H1 (cell line): ENCODE data around the gene LEMD1. TPM values are rescaled to one million over a fixed set of nuclear protein-coding genes. Genes with fewer than 3 reads are reported as not detected.
A peak's percentile ranks its signal among the peaks of the same experiment; 100 is the strongest.

ENCODE experiments used
- CTCF ChIA-PET: fragments of 300-600 bp; sonication (Branson Sonifier 250); formaldehyde crosslinking; loops from one replicate; lab custom pipeline; 2021; ENCODE audit not compliant: partially characterized antibody; lab: Charles Lee
- POLR2A ChIA-PET: fragments of 300-600 bp; sonication (Branson Sonifier 250); formaldehyde crosslinking; loops from one replicate; lab custom pipeline; 2021; ENCODE audit warnings: inconsistent platforms; ENCODE audit not compliant: partially characterized antibody; lab: Charles Lee
- DNase-seq, 2 experiments: peaks; one replicate each; pipeline versions ENCODE4 v3.0.0 to v3.0.0-alpha.2; 2010 to 2022; ENCODE audit warnings: low spot score in 2 of 2, low read depth in 1 of 2, mixed read lengths in 1 of 2
- FAIRE-seq: peaks from 2 replicates; lab custom pipeline; 2011; peaks lifted over from hg19 to GRCh38; lab: Jason Lieb, UNC
- H2AFZ ChIP-seq: 2 replicates; pipeline ENCODE4 v1.8.1; 2012; ENCODE audit warnings: low read length, inconsistent platforms
- H2AK5ac ChIP-seq: 2 replicates; pipeline ENCODE4 v1.6.1; 2013; ENCODE audit warnings: low read depth, low read length
- H2BK120ac ChIP-seq: replicated peaks from 2 replicates; pipeline ENCODE3; 2013; ENCODE audit warnings: low read depth, low read length, inconsistent platforms
- H2BK12ac ChIP-seq: 2 replicates; pipeline ENCODE4 v1.6.1; 2013; ENCODE audit warnings: low read depth, low read length
- H2BK15ac ChIP-seq: 2 replicates; pipeline ENCODE4 v1.6.1; 2013; ENCODE audit warnings: low read length
- H2BK20ac ChIP-seq: 2 replicates; pipeline ENCODE4 v1.6.1; 2013; ENCODE audit warnings: low read length
- H2BK5ac ChIP-seq: 2 replicates; pipeline ENCODE4 v1.6.1; 2013; ENCODE audit warnings: low read depth, low read length
- H3K14ac ChIP-seq: 2 replicates; pipeline ENCODE4 v1.6.1; 2013; ENCODE audit warnings: inconsistent platforms; ENCODE audit not compliant: insufficient read length
- H3K18ac ChIP-seq: 2 replicates; pipeline ENCODE4 v1.6.1; 2013; ENCODE audit warnings: low read length; ENCODE audit errors: extremely low read depth
- H3K23ac ChIP-seq: 2 replicates; pipeline ENCODE4 v1.6.1; 2013; ENCODE audit warnings: inconsistent platforms; ENCODE audit not compliant: insufficient read length
- H3K23me2 ChIP-seq: 2 replicates; pipeline ENCODE4 v1.6.1; 2013; ENCODE audit warnings: low read depth, low read length
- H3K27ac ChIP-seq: 2 replicates; pipeline ENCODE4 v1.6.1; 2011; ENCODE audit warnings: low read depth, low read length, inconsistent platforms
- H3K27me3 ChIP-seq, 4 experiments: replicated peaks in 1 of 4; 1 replicate in 1 of 4; 2 replicates in 3 of 4; pipeline versions ENCODE4 v1.6.1 to v1.8.1; 2011 to 2013; ENCODE audit warnings: low read length in 3 of 4, mild to moderate bottlenecking in 3 of 4, inconsistent platforms in 2 of 4, mixed read lengths in 2 of 4, moderate library complexity in 1 of 4; ENCODE audit not compliant: control insufficient read depth in 3 of 4, insufficient read depth in 3 of 4; ENCODE audit errors: extremely low read depth in 1 of 4
- H3K36me3 ChIP-seq, 4 experiments: 2 replicates each; pipeline versions ENCODE4 v1.6.1 to v1.8.1; 2011 to 2013; ENCODE audit warnings: mild to moderate bottlenecking in 4 of 4, low read length in 3 of 4, moderate library complexity in 2 of 4, control low read depth in 1 of 4, inconsistent platforms in 1 of 4; ENCODE audit not compliant: insufficient read depth in 4 of 4, control insufficient read depth in 2 of 4
- H3K4ac ChIP-seq: replicated peaks from 2 replicates; pipeline ENCODE3; 2013; ENCODE audit warnings: low read length, low read depth, mixed read lengths, inconsistent platforms; ENCODE audit not compliant: insufficient read length
- H3K4me1 ChIP-seq, 4 experiments: replicated peaks in 1 of 4; 1 replicate in 1 of 4; 2 replicates in 3 of 4; pipeline versions ENCODE4 v1.6.1 to v1.8.1; 2011 to 2013; ENCODE audit warnings: low read length in 3 of 4, inconsistent platforms in 2 of 4, mixed read lengths in 1 of 4; ENCODE audit not compliant: insufficient read depth in 4 of 4, control insufficient read depth in 3 of 4
- H3K4me2 ChIP-seq, 2 experiments: 2 replicates each; pipeline versions ENCODE4 v1.6.1 to v1.8.1; 2011 to 2013; ENCODE audit warnings: low read depth in 2 of 2, low read length in 2 of 2, control low read depth in 1 of 2, inconsistent platforms in 1 of 2, mild to moderate bottlenecking in 1 of 2; ENCODE audit not compliant: insufficient read depth in 1 of 2
- H3K4me3 ChIP-seq, 4 experiments: fragments of 200-600, 300-600 bp in 1 of 4; sonication (generic), shearing (Covaris generic), sonication (Bioruptor Twin) in 1 of 4; 2 replicates each; pipeline versions ENCODE4 v1.5.1 to v1.8.1; 2011 to 2016; ENCODE audit warnings: low read length in 4 of 4, low read depth in 3 of 4, control low read depth in 2 of 4, inconsistent platforms in 2 of 4, mild to moderate bottlenecking in 2 of 4, mixed read lengths in 1 of 4, moderate library complexity in 1 of 4; ENCODE audit not compliant: insufficient read depth in 2 of 4; ENCODE audit errors: extremely low read depth in 1 of 4
- H3K56ac ChIP-seq: replicated peaks from 2 replicates; pipeline ENCODE3; 2013; ENCODE audit warnings: low read depth, mild to moderate bottlenecking, mixed read lengths, low read length, inconsistent platforms; ENCODE audit not compliant: insufficient read length
- H3K79me1 ChIP-seq: 2 replicates; pipeline ENCODE4 v1.6.1; 2013; ENCODE audit warnings: low read depth, low read length, control low read depth
- H3K79me2 ChIP-seq, 2 experiments: 2 replicates each; pipeline versions ENCODE4 v1.6.1 to v1.8.1; 2012 to 2013; ENCODE audit warnings: low read length in 2 of 2, mild to moderate bottlenecking in 2 of 2, inconsistent platforms in 1 of 2; ENCODE audit not compliant: insufficient read depth in 2 of 2, control insufficient read depth in 1 of 2
- H3K9ac ChIP-seq, 4 experiments: replicated peaks in 1 of 4; 1 replicate in 1 of 4; 2 replicates in 3 of 4; pipeline versions ENCODE4 v1.6.1 to v1.8.1; 2011 to 2013; ENCODE audit warnings: low read depth in 3 of 4, low read length in 3 of 4, control low read depth in 2 of 4, mild to moderate bottlenecking in 2 of 4, moderate library complexity in 2 of 4, inconsistent platforms in 1 of 4; ENCODE audit errors: extremely low read depth in 1 of 4
- H3K9me3 ChIP-seq, 2 experiments: 2 replicates each; pipeline versions ENCODE4 v1.6.1 to v1.8.1; 2012 to 2013; ENCODE audit warnings: mild to moderate bottlenecking in 2 of 2, moderate library complexity in 2 of 2, control low read depth in 1 of 2, inconsistent platforms in 1 of 2, low read depth in 1 of 2, low read length in 1 of 2, mixed read lengths in 1 of 2; ENCODE audit not compliant: insufficient read depth in 2 of 2
- H4K20me1 ChIP-seq, 2 experiments: replicated peaks in 1 of 2; 2 replicates each; pipeline versions ENCODE3 to v1.8.1; 2011 to 2013; ENCODE audit warnings: inconsistent platforms in 2 of 2, low read length in 2 of 2, mild to moderate bottlenecking in 1 of 2; ENCODE audit not compliant: insufficient read depth in 2 of 2, control insufficient read depth in 1 of 2
- H4K5ac ChIP-seq: 2 replicates; pipeline ENCODE4 v1.6.1; 2013; ENCODE audit warnings: low read length, low read depth, mixed read lengths, inconsistent platforms; ENCODE audit not compliant: insufficient read length
- H4K8ac ChIP-seq: 2 replicates; pipeline ENCODE4 v1.8.0; 2013; ENCODE audit warnings: mild to moderate bottlenecking, moderate library complexity, low read length, inconsistent platforms; ENCODE audit not compliant: insufficient read depth; ENCODE audit errors: extremely low read depth
- H4K91ac ChIP-seq: replicated peaks from 2 replicates; pipeline ENCODE3; 2013; ENCODE audit warnings: low read length, mixed read lengths, inconsistent platforms; ENCODE audit not compliant: insufficient read length
- CREB1 ChIP-seq: IDR thresholded peaks from 2 replicates; pipeline ENCODE4 v1.6.1; 2012; ENCODE audit warnings: inconsistent platforms
- EGR1 ChIP-seq: IDR thresholded peaks from 2 replicates; pipeline ENCODE4 v1.6.1; 2011; ENCODE audit warnings: low read depth, low read length, borderline replicate concordance
- EP300 ChIP-seq, 2 experiments: IDR thresholded peaks; 1 replicate in 1 of 2; 2 replicates in 1 of 2; pipeline ENCODE4 v1.6.1; 2011 to 2012; ENCODE audit warnings: low read depth in 2 of 2, low read length in 2 of 2, mild to moderate bottlenecking in 2 of 2, borderline replicate concordance in 1 of 2, inconsistent platforms in 1 of 2, moderate library complexity in 1 of 2
- JUND ChIP-seq: IDR thresholded peaks from 2 replicates; pipeline ENCODE4 v1.6.1; 2011; ENCODE audit warnings: mild to moderate bottlenecking, improper control_type of control experiment, low read length
- POU5F1 ChIP-seq: IDR thresholded peaks from 2 replicates; pipeline ENCODE4 v1.6.1; 2011; ENCODE audit warnings: low read depth, mild to moderate bottlenecking, low read length, moderate library complexity
- RXRA ChIP-seq: IDR thresholded peaks from 2 replicates; pipeline ENCODE4 v1.6.1; 2011; ENCODE audit warnings: low read depth, mild to moderate bottlenecking, low read length, moderate library complexity; ENCODE audit not compliant: insufficient read depth
- SIN3A ChIP-seq, 2 experiments: IDR thresholded peaks in 1 of 2; conservative IDR thresholded peaks in 1 of 2; 2 replicates each; pipeline ENCODE4 v1.6.1; 2011 to 2012; ENCODE audit warnings: low read length in 2 of 2, improper control_type of control experiment in 1 of 2, low read depth in 1 of 2, mild to moderate bottlenecking in 1 of 2
- SIX5 ChIP-seq: IDR thresholded peaks from 2 replicates; pipeline ENCODE4 v1.6.1; 2011; ENCODE audit warnings: mild to moderate bottlenecking, low read depth, low read length
- SRF ChIP-seq: IDR thresholded peaks from 2 replicates; pipeline ENCODE4 v1.6.1; 2011; ENCODE audit warnings: mild to moderate bottlenecking, low read depth, low read length, moderate library complexity
- TBP ChIP-seq: IDR thresholded peaks from 2 replicates; pipeline ENCODE4 v1.6.1; 2011; ENCODE audit warnings: low read depth, low read length, improper control_type of control experiment
- WGBS, 2 experiments: shearing (Covaris generic) in 1 of 2; methylation state at CpG; one replicate each; pipeline versions ENCODE4 v1.1.6 to v1.1.7; 2013 to 2015; ENCODE audit warnings: low lambda C conversion rate in 2 of 2, mixed read lengths in 2 of 2, inconsistent platforms in 1 of 2, low coverage in 1 of 2, missing lambda C conversion rate in 1 of 2; ENCODE audit not compliant: insufficient replicate concordance in 2 of 2, insufficient coverage in 1 of 2, insufficient read length in 1 of 2; ENCODE audit errors: extremely low coverage in 1 of 2, missing lambda C conversion rate in 1 of 2; 5-methylcytosine and 5-hydroxymethylcytosine counted together
- polyA plus RNA-seq, 7 experiments: library from polyadenylated mRNA; depleted of rRNA in 3 of 7; stranded (reverse) in 5 of 7; unstranded in 2 of 7; fragments of >200 nt in 5 of 7; fragments of 200-250 nt in 2 of 7; gene quantifications; 1 replicate in 5 of 7; 2 replicates in 1 of 7; 4 replicates in 1 of 7; pipeline versions ENCODE4 v1.2.1 to v1.2.3, GENCODE V29; 2011 to 2013; ENCODE audit warnings: missing spikeins in 2 of 7, mixed read lengths in 2 of 7
- total RNA-seq: library from RNA; stranded (reverse); fragmentation: NEBNext Ultra II Directional; extraction: Animal tissue kit (Norgen Biotek cat#: 25700); gene quantifications from 2 replicates; pipeline ENCODE4 v1.2.1, GENCODE V29; 2021
- TF ChIP-seq, protein P1 (sequence below): IDR thresholded peaks from 2 replicates; pipeline ENCODE4 v1.6.1; 2011; ENCODE audit warnings: low read depth, mild to moderate bottlenecking, low read length; ENCODE audit not compliant: insufficient read depth

The LEMD1 gene
- total and polyA plus RNA-seq, 2 of the 8 experiments (the other 6 are each of a cell fraction or from before 2014, with no cell fraction given) = 10.0 to 10.5 TPM

DNA sequence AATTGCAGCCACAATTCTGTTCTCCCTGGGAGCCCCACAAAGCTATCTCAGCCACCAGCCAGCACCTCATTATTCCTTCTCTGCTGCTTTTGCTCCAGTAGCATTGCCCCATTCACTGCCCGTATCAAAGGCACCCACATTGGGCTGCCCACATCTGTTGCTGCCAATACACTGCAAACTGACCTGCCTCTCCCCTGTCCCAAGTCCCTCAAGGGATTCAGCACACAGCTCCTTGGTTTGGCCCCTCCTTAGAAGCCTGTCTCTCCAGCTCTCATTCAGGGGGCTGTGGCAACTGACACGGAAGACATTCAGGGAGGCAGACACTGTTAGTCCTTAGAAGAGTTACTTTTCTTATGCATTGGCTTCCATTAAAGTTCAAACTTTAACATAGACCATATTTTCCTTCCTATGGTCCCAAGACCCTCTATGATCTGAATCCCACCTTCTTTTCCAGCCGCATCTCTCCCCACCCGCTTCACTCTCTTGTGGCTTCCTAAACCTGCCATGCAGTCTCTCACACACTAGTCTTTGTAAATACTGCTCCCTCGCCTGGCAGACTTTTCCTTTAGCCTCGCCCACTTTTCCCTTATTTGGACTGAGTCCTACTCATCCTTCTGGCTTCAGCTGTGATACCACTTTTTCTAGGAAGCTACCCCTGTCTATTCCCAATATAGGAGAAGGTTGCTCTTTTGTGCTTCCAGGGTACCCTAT, 45.9 kb downstream of the LEMD1 start:
- H3K9ac ChIP-seq = no peak overlapping the region
- H2BK20ac ChIP-seq = no peak overlapping the region
- no peaks in the 10 kb centered on the region for H4K20me1 ChIP-seq
- H3K4me3 ChIP-seq = peak overlapping the region in 3 of 4 experiments; percentile 4 to 36 (median 30); a peak in 4 of 8 replicates
- peak overlapping the region; percentile 42 to 53 for H3K4me2 ChIP-seq
- H2AK5ac ChIP-seq = no peak overlapping the region
- H2BK12ac ChIP-seq = 0 out of 2 replicates have a peak overlapping the region, but pooled peaks have one; percentile 55
- peak overlapping the region; percentile 12 for H4K91ac ChIP-seq
- H3K14ac ChIP-seq = no peak overlapping the region
- no peak overlapping the region for H2BK15ac ChIP-seq
- peak overlapping the region; percentile 32 for H3K4ac ChIP-seq
- WGBS, 2 experiments = 22% methylated on average over 6 of the region's 6 CpGs; no CpG with 5 or more reads in 1 of the 2 experiments
- no peaks in the 10 kb centered on the region for H3K79me2 ChIP-seq
- peak overlapping the region; percentile 18; the same call in 1 of the 2 replicates for H2BK5ac ChIP-seq
- no peaks in the 10 kb centered on the region for H3K36me3 ChIP-seq
- H4K8ac ChIP-seq = no peak overlapping the region
- no peaks in the 10 kb centered on the region for H3K23me2 ChIP-seq
- H3K27me3 ChIP-seq = no peaks in the 10 kb centered on the region
- peak overlapping the region; percentile 92; the same call in 1 of the 2 replicates for H2AFZ ChIP-seq
- DNase-seq = no peak
- ChIA-PET CTCF (interaction anchor here (0.6 to 14.6 kb wide), 25 partner anchors 8 to 222 kb away, joined by 3 to 207 read pairs (median 4); partner anchors contain the start of genes KLHDC8A and LEMD1), POLR2A (interaction anchor here (1.0 to 1.4 kb wide), 7 partner anchors 10 to 79 kb away, joined by 3 to 5 read pairs (median 4); no protein-coding TSS in a partner anchor)
- no peaks in the 10 kb centered on the region for H3K9me3 ChIP-seq
- peak overlapping the region; percentile 55 for H4K5ac ChIP-seq
- H3K23ac ChIP-seq = no peak overlapping the region
- no peaks in the 10 kb centered on the region for H3K79me1 ChIP-seq
- peak overlapping the region; percentile 53 for H3K18ac ChIP-seq
- H3K27ac ChIP-seq = 0 out of 2 replicates have a peak overlapping the region, but pooled peaks have one; percentile 0
- peak; percentile 68 for FAIRE-seq
- peaks cover 9 to 25% (median 19%) of the 10 kb centered on the region in 4 experiments; a peak in 5 of 7 replicates for H3K4me1 ChIP-seq
- no peak overlapping the region for H2BK120ac ChIP-seq
- H3K56ac ChIP-seq = no peak overlapping the region
- TF ChIP-seq POU5F1 (no peak), SIN3A (conservative IDR thresholded peaks at IDR 0.05 in 1 of 2, IDR thresholded peaks at IDR 0.05 in 1 of 2; ENCODE audit: low read depth in 1 of 2, low read length in 2 of 2) (0 out of 4 replicates have a peak, but pooled peaks of 1 of the 2 experiments have one; percentile 51), RXRA (no peak), TBP (no peak), SIX5 (no peak), SRF (peak; percentile 92), JUND (0 out of 2 replicates have a peak, but pooled peaks have one; percentile 6), CREB1 (no peak), EGR1 (no peak), EP300 (IDR thresholded peaks at IDR 0.05; ENCODE audit: borderline replicate concordance in 1 of 2, low read depth in 2 of 2, low read length in 2 of 2) (no peak)
- TF ChIP-seq, protein P1, sequence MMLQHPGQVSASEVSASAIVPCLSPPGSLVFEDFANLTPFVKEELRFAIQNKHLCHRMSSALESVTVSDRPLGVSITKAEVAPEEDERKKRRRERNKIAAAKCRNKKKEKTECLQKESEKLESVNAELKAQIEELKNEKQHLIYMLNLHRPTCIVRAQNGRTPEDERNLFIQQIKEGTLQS = no peak
